ENCODE data around the gene NAA25. TPM values are rescaled to one million over a fixed set of nuclear protein-coding genes. Genes with fewer than 3 reads are reported as not detected.
"Not testable (repeated sequence)": the region's sequence is repeated elsewhere in the genome, so short reads cannot be mapped to it uniquely, and the experiment has no call there.

NAA25 gene
- polyA plus RNA-seq, 1 donor, result 24.7 TPM

DNA sequence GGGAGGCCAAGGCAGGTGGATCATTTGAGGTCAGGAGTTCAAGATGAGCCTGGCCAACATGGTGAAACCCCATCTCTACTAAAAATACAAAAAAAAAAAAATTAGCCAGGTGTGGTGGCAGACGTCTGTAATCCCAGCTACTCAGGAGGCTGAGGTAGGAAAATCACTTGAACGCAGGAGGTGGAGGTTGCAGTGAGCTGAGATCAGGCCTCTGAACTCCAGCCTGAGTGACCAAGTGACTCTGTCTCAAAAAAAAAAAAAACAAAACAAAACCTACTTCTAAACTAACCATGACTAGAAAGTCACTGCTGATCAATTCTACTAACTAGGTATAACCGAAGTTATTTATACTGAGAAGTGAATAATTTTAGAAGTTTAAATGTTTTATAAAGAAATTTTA lies 99.0 kb downstream of the NAA25 start:
- DNase-seq (ENCODE audit: low read depth), result not testable (repeated sequence)

- DNase-seq (ENCODE audit: low read depth), result no peak
Observed at GRCh38 chr12:112008918-112009317, 99.7 kb downstream of the NAA25 start.

DNA sequence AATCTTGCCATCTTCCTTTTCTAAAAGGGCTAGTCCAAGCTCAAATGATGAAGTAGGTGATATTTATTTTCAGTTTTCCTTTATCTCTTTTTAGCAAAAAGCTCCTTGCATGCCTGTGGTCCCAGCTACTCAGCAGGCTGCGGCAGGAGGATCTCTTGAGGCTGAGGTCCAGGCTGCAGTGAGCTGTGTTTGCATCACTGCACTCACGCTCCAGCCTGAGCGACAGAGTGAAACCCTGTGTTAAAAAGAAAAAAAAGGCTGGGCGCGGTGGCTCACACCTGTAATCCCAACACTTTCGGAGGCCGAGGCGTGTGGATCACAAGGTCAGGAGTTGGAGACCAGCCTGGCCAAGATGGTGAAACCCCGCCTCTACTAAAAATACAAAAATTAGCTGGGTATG lies 100.6 kb downstream of the NAA25 start:
- no peak for DNase-seq (ENCODE audit: low read depth)

DNA sequence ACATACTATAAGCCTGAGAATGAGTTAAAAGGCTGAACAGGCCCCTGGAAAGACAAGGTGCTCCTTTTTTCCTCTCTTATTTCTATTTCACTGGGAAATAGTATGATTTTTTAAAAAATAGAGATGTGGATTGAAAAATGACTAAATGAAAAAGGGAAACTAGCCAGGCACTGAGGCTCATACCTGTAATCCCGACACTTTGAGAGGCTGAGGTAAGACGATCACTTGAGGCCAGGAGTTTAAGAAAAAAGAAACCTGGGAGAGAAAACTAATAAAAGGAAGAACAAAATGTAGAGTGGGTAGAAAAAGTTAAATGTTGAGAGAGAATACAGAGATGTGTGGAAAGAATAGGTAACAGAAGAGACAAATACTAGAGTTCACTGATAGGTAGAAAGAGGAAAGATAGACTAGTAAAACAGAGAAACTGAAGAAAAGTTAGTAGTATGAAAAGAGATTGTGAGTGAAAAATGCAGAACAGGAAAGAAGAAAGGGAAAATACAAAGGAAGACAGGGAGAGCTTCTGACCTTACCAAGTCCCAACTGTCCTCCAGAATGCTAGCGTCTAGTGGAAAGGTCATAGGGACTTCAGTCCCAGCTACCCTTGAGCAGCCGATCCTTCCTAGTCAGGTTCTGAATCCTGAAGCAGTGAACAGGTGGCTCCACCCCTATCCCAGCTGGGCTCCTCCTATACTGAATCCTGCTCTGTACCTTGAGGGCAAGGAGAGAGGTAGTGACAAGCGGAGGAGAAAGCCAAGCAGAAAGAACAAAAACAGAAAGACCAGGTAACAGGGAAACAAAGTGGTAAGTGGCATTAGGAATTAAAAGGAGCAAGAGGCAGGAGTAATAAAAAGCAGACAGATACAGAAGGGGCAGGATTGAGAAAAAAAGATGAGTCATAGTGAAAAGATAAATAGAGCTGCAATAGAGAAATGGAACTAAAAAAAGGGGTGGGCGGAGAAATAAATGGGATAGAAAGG lies 102.9 kb downstream of the NAA25 start:
- DNase-seq (ENCODE audit: low read depth), result no peak

- no peak for DNase-seq (ENCODE audit: low read depth)
Observed at GRCh38 chr12:112004041-112004440, 104.5 kb downstream of the NAA25 start.

GRCh38 chr12:112001576-112001975 lies 107.0 kb downstream of the NAA25 start:
- no peak for DNase-seq (ENCODE audit: low read depth)

DNA sequence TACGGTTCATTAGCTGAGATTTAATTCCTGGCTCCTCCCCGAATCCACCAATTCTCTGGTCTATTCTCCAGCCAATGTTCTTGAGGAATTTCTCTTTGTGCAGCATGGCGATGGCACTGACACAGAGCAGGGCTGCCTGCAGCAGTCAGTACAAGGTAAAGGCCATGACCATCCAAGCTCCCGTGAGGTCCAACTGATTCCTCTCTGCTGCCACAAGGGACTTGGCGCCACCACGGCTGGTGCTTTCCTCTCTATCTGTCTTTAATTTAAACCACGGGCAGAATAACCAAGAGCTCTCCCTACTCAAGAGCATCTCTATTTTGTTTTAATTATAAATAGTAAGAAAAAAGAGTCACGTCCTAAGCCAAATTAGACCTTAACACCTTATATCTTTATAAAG lies 107.8 kb downstream of the NAA25 start:
- no peak for DNase-seq (ENCODE audit: low read depth)

DNA sequence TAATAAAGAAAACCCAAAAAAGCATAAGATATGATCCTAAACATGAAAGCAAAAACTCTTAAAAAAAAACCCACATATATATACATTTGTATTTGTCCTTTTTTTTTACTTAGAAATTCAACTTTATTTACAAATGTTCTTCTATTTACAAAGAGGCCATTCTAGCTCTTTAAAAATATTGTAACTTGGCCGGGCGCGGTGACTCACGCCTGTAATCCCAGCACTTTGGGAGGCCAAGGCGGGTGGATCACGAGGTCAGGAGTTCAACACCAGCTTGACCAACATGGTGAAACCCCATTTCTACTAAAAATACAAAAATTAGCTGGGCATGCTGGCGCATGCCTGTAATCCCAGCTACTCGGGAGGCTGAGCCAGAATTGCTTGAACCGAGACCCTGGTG lies 109.5 kb downstream of the NAA25 start:
- not testable (repeated sequence) for DNase-seq (ENCODE audit: low read depth)

GRCh38 chr12:111998015-111998414 lies 110.6 kb downstream of the NAA25 start:
- DNase-seq (ENCODE audit: low read depth), result no peak

- no peak for DNase-seq (ENCODE audit: low read depth)
Observed at GRCh38 chr12:111997300-111997699, 111.3 kb downstream of the NAA25 start.

GRCh38 chr12:111995782-111996480 lies 112.7 kb downstream of the NAA25 start:
- DNase-seq (ENCODE audit: low read depth), result no peak

DNA sequence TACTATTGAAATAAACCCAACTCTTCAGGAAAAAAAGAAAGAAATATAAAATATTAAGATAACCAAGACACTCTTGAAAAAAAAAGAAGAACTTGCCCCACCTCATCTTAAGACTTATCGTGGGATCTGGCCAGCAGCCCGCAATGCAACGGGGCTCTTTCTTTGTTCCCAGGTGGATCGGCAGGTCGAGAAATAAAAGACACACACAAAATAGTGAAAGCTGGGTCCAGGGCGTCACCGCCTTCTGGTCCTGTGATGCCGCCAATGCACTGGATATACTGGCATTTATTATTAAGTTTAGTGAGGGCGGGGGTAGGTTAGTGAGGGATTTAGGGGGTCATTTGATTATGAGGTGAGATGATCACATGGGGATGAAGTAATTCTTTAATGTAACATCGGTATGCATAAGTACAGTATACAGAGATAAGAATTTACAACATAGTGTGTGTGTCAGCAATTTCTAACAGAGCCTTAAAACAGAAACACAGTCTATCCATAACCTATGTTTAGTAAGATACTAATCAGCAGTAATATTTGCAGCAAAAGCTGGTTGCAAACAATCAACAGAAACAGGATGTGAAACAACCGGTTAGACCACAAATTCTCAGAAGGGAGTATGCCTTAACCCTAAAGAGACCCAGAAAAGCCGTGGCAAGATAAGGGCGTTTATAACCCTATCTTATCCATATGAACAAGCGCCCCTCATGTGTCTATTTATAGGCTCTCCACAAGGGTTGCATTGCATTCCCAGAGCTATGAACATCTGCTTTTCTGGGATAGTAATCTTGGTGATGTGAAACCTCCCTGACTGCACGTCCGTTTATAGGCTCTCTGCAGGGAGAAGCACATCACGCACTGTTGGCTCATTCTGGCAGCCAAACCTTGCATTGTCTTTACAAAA lies 114.1 kb downstream of the NAA25 start:
- not testable (repeated sequence) for DNase-seq (ENCODE audit: low read depth)

GRCh38 chr12:111993292-111994150 lies 115.1 kb downstream of the NAA25 start:
- no peak for DNase-seq (ENCODE audit: low read depth)

DNA sequence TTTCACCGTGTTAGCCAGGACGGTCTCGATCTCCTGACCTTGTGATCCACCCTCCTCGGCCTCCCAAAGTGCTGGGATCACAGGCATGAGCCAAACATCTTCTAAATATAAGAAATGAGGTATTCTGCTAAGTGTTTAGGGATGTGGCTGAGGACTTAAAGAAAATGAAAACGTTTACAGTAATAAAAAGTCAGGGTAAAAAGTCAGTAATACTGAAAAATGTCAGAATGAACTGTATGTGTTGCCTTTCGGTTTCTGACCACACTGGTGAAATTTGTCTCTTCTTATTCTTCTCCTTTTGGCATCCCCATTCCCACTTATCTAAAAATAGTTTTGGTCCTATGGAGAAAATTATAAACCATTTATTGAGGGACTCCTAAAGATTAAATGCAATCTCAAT lies 116.1 kb downstream of the NAA25 start:
- no peak for DNase-seq (ENCODE audit: low read depth)

DNA sequence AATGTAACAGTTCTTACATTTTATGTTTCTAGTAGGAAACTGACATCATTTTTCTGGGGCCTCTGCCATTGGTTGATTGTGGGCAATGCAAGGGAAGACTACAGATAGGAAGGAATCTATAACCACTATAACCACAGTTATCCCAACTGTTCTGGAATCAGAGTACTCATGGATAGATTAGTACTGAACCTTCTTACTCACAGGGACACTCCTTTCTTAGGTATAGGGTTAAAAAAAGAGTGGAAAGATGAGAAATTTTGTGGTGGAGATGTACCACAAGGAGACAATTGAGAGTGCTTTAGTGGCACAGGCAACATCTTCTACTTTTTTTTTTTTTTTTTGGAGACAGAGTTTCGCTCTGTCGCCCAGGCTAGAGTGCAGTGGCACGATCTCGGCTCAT lies 116.6 kb downstream of the NAA25 start:
- no peak for DNase-seq (ENCODE audit: low read depth)

DNA sequence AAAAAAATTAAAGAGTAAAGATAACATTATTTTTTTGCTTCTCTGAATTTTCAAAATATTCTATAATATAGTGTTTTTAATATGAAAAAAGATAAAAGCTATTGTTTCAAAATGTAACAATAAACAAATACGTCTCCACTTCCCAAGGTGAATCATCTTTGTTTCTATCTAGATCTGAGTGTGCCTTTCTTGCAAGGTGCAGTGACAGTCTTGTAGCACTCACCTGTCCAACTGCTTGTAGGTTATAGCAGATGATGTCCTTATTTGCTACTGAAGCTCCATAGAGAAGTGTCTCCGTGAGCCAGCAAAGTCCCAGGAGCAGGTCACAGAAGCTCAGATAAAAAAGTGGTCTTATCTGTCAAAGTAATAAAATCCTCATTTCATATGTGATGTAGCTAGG lies 117.0 kb downstream of the NAA25 start:
- DNase-seq (ENCODE audit: low read depth), result no peak

DNA sequence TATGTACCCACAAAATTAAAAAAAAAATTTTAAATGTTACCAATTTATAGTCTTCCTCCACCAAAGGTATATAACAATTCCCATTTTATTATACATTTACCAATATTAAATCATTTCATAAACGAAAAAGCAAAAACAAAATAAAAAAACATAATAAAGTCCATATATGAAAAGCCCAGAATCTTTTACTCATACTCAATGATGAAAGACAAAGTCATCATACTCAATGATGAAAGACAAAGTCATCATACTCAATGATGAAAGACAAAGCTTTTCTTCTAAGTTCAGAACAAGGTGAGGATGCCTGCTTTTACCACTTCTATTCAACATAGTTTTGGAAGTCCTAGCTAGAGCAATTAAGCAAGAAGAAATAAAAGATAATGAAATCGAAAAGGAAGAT lies 123.8 kb downstream of the NAA25 start:
- DNase-seq (ENCODE audit: low read depth), result no peak

DNA sequence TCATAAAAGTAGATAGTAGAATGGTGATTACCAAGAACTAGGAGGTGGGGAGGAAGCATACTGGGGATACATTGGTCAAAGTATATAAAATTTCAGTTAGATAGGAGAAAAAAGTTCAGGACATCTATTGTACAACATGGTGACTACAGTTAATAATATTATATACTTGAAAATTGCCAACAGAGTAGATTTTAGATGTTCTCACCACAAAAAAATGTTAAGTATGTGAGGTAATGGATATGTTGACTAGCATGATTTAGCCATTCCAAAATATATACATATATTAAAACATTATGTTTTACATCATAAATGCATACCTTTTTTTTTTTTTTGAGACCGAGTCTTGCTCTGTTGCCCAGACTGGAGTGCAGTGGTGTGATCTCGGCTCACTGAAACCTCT lies 126.6 kb downstream of the NAA25 start:
- no peak for DNase-seq (ENCODE audit: low read depth)

DNA sequence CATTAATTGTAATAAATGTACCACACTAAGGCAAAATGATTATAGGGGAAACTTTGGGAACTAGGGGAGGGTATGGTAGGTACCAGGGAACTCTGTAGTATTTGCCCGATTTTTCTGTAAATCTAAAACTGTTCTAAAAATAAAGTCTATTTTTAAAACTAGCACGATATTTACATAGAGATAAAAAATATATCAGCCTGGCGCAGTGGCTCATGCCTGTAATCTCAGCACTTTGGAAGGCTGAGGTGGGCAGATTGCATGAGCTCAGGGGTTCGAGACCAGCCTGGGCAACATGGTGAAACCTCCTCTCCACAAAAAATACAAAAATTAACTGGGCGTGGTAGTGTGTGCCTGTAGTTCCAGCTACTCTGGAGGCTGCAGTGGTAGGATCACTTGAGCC lies 128.0 kb downstream of the NAA25 start:
- DNase-seq (ENCODE audit: low read depth), result no peak

- no peak for DNase-seq (ENCODE audit: low read depth)
Observed at GRCh38 chr12:111978545-111978944, 130.0 kb downstream of the NAA25 start.

DNA sequence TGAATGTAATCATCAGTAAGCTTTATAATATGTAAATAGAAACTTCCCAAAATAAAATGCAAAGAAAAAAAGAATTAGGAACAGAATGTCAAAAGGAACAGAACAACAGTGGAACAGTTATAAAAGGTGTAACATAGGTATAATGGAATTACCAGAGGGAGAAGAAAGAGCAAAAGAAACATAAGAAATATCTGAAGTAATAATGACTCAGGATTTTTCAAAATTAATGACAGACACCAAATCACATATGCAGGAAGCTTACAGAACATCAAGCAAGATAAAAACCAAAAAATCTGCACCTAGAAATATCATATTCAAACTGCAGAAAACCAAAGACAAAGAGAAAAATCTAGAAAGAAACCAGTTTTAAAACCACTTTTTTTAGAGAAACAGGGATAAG lies 131.7 kb downstream of the NAA25 start:
- no peak for DNase-seq (ENCODE audit: low read depth)
